ENCODE results near the gene TEX10.
"Not testable (repeated sequence)": the region's sequence is repeated elsewhere in the genome, so short reads cannot be mapped to it uniquely, and the experiment has no call there.

Gene TEX10

GRCh38 chr9:100341889-100342288 lies 10.9 kb downstream of the TEX10 start:
- DNase-seq, result no peak

DNA sequence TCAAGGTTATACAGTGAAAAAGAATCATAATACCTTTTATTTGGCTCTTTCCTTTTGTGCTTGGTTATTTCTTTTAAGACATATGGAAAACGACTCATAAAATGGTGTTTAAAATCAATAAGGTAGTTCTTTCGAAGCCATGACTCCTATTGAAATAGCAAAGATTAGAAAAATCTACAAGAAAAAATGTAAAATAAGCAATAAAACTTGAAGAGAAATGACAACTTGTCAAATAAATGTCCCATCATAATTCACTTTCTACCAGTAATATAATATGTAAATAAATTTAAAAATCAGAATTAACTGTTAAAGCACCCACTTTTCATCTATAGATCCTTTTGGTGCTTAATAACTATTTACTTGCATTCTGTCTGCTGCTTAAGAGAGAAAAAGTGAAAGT lies 12.5 kb downstream of the TEX10 start:
- no peak for DNase-seq

- DNase-seq, result not testable (repeated sequence)
These were observed 14.0 kb downstream of the TEX10 start for GRCh38 chr9:100338736-100339135.

DNA sequence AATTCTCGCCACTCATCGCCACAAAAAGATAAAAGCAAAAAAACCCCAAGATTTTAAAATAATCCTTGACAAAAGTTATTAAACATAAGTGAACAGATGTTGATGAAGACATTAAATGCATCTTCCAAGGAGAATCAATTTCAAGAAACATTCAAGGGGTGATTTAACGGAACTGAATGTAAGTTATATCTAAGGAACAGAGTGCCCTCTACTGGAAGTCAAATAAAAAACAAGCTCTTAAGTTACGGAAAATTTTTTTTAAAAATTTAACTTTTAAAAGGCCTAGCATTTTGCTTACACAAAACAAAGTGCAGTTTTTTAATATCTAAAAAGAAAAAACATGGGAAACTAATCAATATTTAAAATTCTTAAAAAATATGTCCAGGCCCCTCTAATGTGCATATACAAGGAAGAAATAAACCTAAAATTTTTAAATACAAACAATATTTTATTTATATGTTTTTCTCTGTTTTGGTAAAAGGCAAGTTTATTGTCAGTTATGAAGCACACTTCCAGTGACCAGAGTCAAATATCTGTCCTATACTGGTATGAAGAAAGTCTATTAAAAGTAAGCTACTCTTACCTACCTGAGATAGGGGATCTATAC lies 28.0 kb downstream of the TEX10 start:
- peak; percentile 34 for DNase-seq

DNA sequence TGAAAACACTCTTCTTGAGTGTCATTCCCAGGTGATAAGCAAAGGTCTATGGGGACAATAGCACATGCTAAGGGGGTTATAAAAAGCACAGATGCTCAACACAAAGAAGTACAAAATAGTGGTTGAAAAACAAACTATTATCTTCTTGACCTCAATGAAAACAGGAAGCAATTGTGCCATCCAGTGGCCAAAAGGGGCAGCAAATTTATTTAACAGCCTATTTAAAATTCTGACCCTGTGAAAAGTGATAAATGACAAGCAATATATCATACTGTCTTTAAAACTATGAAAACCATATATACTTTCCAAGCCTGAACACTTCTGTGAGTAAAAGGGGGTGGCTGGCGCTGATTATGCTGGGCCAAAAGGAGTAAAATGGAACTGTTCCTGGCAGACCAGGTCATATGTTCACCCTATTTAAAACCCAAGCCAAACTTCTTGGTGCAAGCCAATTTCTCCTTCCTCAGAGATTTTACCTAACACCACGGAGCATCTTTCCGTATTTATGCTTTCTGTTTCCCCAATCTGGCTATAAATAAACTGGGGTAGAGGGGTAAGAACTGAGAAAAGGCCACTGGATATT lies 29.7 kb downstream of the TEX10 start:
- peak; percentile 9 for DNase-seq

DNA sequence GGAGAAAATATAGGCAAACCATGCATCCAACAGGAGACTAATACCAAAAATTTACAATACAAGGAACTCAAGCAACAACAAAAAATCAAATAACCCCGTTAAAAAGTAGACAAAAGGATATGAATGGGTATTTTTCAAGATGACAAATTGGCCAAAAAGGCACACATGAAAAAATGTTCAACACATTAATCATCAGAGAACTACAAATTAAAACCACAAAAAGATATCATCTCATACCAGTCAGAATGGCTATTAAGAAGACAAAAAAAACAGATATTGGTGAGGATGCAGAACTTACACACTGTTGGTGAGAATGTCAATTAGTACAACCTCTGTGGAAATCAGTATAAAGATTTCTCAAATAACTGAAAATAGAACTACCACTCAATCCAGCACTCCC lies 35.0 kb downstream of the TEX10 start:
- DNase-seq, result no peak

GRCh38 chr9:100315561-100315960 lies 37.2 kb downstream of the TEX10 start:
- DNase-seq, result no peak

GRCh38 chr9:100309992-100310391 lies 42.8 kb downstream of the TEX10 start:
- DNase-seq, result no peak

DNA sequence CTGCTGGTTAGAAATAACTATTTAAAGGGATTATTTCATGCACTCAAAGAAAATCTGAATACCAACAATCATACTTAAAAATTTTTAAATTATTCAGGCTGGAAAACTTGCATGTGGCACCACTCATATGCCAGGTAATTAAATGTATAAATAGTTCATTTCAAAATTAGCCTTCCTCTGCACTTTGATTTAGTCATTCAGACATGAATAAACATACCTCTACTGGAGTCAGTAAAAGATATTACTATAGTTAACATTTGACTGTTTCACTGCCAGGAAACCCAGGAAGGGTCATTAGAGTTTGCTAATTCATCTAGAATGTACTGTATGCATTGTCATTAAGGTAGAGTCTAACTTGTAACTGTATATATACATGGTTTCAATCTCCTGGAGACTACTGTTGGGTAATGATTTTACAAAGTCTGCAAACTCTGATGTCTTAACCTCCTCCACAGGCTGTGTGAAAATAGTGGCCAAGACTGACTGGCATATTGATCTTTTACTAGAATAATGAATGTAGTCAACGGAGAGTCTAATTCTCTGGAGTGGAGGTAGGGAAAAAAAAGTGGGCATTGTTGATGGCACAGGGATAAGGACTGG lies 43.7 kb downstream of the TEX10 start:
- DNase-seq, result no peak

- no peak for DNase-seq
These were observed 45.7 kb downstream of the TEX10 start for GRCh38 chr9:100307080-100307479.

- DNase-seq, result no peak
These were observed 46.5 kb downstream of the TEX10 start for GRCh38 chr9:100306283-100306682.

GRCh38 chr9:100303747-100304146 lies 49.0 kb downstream of the TEX10 start:
- DNase-seq, result no peak

GRCh38 chr9:100298378-100298777 lies 54.4 kb downstream of the TEX10 start:
- no peak for DNase-seq

- DNase-seq, result no peak
These were observed 56.3 kb downstream of the TEX10 start for GRCh38 chr9:100296407-100296806.

- DNase-seq, result no peak
These were observed 57.5 kb downstream of the TEX10 start for GRCh38 chr9:100295240-100295639.

GRCh38 chr9:100294806-100295205 lies 57.9 kb downstream of the TEX10 start:
- no peak for DNase-seq

DNA sequence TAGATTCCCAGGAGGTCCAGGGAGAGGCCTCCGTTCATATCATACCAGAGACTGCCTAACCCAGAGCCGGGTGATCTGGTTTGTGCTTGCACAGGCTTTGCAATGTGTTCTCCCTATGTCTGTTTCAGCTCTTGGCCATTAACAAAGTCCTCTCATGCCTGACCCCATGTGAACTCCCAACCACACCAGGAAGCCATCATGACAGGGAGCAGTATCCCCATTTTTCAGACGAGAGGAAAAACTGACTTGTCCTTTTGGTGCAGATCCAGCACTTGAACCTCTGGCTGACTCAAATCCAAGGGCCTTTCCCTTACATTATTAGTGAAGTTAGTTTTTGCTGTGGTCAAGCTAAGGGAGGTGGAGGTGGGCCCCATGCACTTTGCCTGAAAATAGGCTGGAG lies 58.4 kb downstream of the TEX10 start:
- DNase-seq, result no peak

- no peak for DNase-seq
These were observed 60.3 kb downstream of the TEX10 start for GRCh38 chr9:100292414-100292813.

- DNase-seq, result no peak
These were observed 62.0 kb downstream of the TEX10 start for GRCh38 chr9:100290714-100291113.

- DNase-seq, result no peak
These were observed 65.6 kb downstream of the TEX10 start for GRCh38 chr9:100287186-100287585.

DNA sequence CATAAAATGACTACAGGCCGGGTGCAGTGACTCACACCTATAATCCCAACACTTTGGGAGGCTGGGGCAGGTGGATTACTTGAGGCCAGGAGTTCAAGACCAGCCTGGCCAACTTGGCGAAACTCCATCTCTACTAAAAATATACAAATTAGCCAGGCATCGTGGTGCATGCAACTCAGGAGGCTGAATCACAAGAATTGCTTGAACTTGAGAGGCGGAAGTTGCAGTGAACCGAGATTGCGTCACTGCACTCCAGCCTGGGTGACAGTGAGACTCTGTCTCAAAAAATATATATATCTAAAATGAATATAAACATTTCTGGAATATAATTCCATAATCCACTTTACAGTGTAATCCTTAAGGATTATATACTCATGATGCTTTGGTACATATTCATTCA lies 66.5 kb downstream of the TEX10 start:
- no peak for DNase-seq

DNA sequence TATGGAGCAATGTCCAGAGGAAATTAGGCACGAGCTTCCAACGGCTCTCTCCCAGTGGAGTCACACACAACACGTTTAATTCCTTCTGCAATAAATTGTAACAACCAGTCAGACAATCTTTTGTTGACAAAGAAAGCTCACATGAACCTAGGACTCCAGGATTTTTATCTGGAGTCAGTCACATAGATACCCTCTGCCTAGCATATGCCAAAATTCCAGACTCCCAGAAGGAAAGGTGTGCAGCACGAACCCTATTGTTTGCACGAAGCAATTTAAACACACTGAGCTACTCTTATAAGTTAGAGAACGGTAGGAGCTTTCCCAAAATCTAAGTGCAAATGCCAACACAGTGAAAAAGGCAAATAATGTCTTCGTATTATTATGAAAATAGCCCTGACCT lies 67.1 kb downstream of the TEX10 start:
- no peak for DNase-seq

DNA sequence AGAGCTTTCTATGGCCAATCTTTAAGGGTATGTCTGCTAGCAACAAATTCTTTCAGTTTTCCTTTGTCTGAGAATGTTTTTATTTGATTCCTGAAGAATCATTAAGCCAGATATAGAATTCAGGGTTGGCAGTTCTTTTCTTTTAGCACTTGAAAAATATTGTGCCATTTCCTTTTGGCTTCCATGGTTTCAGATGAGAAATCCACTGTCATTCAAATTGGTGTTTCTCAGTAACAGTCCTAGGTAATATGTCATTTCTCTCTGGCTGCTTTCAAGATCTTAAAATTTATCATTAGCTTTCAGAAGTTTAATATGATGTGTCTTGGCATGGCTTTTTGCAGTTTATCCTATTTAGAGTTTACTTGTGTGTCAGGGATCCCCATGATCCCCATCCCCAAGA lies 67.7 kb downstream of the TEX10 start:
- no peak for DNase-seq

DNA sequence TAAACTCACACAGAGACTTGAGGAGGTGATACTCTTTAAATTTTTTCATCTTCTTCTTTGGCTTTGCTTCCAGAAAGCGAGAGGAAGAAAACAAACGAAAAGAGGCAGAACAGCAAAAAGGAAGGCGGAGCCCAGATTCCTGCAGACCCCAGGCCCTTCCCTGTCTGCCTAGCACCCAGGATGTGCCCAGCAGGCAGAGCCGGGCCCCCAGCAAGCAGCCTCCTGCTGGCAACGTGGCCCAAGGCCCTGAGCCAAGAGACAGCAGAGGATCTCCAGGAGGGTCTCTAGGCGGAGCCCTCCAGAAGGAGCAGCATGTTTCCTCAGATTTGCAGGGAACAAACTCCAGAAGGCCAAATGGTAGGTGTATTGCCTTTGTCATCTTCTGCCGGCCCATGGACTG lies 68.5 kb downstream of the TEX10 start:
- DNase-seq, result no peak

DNA sequence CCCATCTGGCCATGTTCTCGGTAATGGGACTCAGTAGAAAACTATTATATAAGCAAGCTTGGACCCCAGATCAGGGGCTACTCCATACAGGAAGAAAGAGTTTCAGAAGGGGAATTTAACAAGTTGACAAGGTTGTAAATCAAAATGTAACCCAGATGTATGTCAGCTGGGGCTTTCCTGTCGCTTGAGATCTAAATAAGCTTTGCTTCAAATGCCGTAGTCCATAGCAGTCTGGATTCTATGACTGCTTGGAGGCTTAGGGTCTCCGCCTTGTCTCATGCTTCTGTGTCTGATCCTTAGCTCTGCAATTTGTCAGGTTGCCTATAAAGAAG lies 70.4 kb downstream of the TEX10 start:
- DNase-seq, result no peak

All from NCI-H1436 (cell line).